ENCODE results near the gene CTXN1. TPM values are rescaled to one million over a fixed set of nuclear protein-coding genes. Genes with fewer than 3 reads are reported as not detected.
"Not testable (repeated sequence)": the region's sequence is repeated elsewhere in the genome, so short reads cannot be mapped to it uniquely, and the experiment has no call there.

CTXN1 gene
- total RNA-seq, 1 experiment from 2014 or later: 16.2 TPM

GRCh38 chr19:7921302-7921966, 4.5 kb downstream of the CTXN1 start:
- Histone ChIP-seq H3K4me3 (peak overlapping the region; percentile 58), H3K9me3 (no peaks in the 10 kb centered on the region), H3K36me3 (peaks cover 19% of the 10 kb centered on the region), H3K27me3 (peaks cover 12% of the 10 kb centered on the region)
- no peak for DNase-seq

DNA sequence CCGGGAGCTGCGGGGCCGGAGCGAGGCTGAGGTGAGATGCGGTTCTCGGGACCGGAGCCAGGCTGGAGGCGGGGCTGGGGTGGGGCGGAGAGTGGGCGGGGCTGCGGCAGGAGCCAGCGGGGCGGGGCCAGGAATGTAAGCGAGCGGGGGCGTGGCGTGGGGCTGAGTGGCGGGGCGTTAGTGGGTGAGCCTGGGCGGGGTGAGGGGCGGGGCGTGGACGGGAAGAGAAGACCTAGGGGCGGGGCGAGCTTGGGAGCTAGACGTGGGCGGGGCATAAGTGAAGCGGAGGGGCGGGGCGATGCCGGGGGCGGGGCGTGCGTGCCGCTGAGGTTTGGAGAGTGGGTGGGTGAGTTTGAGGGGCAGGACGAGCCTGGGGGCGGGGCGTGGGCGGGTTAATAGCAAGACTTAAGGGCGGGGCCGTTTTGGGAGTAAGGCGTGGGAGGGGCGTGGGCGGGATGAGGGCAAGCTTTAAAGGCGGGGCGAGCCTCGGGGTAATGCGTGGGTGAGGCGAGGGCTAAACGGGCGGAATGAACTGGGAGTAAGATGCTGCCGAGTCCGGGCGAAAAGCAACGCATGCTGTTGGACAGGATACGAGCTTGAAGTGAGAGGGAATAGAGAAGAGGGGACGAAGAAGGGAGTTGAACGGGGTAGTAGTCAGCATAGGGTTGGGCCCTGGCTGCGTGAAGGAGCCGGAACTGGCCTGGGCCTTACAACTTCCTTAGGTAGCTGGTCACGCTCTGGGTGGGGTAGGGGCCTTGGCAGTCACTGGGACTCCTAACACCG, 5.2 kb downstream of the CTXN1 start:
- peak; percentile 99 for DNase-seq
- Histone ChIP-seq H3K27me3 (peaks cover 19% of the 10 kb centered on the region), H3K9me3 (no peaks in the 10 kb centered on the region), H3K36me3 (peaks cover 18% of the 10 kb centered on the region), H3K4me3 (peak overlapping the region; percentile 86)

GRCh38 chr19:7919610-7920518, 6.1 kb downstream of the CTXN1 start, which contains the start of gene SNAPC2:
Gene SNAPC2 (plus strand): TSS chr19:7920338. CDS start chr19:7920367, 29 bp downstream.
- no peaks in the 10 kb centered on the region for H3K9me3 ChIP-seq
- DNase-seq: peak; percentile 99
- peaks cover 18% of the 10 kb centered on the region for H3K36me3 ChIP-seq
- H3K27me3 ChIP-seq: peaks cover 27% of the 10 kb centered on the region
- peak within 1 kb of the TSS; percentile 86 for H3K4me3 ChIP-seq

DNA sequence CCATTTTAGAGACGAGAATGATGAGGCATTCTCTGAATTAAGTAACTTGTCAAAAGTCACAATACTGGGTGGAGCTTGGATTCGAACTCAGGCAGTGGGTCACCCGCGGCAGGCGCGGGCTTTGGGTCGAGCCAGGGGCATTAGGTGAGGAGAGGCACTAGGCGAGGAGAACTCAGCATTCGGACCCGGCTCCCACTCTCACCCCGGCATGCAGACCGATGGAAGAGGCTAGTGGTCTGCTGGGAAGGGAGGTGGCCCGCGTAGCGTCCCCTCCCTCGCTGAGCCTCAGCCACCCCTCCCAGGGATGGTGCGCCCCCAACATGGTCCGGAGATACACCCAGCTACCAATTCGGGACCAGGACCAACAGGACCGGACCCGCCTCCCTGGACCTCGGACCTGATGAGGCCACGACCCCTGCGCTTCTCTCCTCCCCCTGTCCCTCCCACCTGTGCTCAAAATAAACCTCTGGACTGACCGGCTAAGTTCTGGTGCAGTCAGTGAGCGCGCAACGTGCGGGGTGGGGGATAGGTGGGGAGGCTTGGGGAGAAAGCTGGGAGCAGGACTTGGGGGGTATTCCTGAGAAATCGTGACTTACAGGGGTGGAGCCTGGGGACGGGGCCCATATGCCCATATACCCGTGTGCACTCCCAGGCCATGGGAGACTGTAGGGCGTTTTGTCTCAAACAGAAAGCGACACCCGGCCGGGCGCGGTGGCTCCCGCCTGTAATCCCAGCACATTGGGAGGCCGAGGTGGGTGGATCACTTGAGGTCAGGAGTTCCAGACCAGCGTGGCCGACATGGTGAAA, 7.1 kb downstream of the CTXN1 start:
- H3K4me3 ChIP-seq: no peak overlapping the region; the same call in 1 of the 2 replicates
- no peaks in the 10 kb centered on the region for H3K9me3 ChIP-seq
- peaks cover 18% of the 10 kb centered on the region for H3K36me3 ChIP-seq
- peaks cover 32% of the 10 kb centered on the region for H3K27me3 ChIP-seq
- no peak for DNase-seq

DNA sequence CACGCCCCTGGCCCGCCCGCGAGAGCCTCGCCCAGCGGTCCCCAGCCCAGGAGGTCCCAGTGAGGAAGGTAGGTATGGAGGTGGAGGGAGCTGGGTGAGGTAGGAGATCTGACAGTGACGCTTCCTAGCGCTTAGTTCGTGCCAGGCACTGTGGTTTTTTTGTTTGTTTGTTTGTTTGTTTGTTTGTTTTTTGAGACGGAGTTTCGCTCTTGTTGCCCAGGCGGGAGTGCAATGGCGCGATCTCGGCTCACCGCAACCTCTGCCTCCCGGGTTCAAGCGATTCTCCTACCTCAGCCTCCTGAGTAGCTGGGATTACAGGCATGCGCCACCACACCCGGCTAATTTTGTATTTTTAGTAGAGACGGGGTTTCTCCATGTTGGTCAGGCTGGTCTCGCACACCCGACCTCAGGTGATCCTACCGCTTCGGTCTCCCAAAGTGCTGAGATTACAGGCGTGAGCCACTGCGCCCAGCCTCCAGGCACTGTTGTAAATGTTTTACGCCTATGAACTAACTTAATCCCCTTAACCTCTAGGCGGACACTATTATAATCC, 7.8 kb downstream of the CTXN1 start:
- H3K9me3 ChIP-seq, H3K4me3 ChIP-seq, DNase-seq: not testable (repeated sequence)
- peaks cover 32% of the 10 kb centered on the region for H3K27me3 ChIP-seq
- H3K36me3 ChIP-seq: peaks cover 17% of the 10 kb centered on the region

DNA sequence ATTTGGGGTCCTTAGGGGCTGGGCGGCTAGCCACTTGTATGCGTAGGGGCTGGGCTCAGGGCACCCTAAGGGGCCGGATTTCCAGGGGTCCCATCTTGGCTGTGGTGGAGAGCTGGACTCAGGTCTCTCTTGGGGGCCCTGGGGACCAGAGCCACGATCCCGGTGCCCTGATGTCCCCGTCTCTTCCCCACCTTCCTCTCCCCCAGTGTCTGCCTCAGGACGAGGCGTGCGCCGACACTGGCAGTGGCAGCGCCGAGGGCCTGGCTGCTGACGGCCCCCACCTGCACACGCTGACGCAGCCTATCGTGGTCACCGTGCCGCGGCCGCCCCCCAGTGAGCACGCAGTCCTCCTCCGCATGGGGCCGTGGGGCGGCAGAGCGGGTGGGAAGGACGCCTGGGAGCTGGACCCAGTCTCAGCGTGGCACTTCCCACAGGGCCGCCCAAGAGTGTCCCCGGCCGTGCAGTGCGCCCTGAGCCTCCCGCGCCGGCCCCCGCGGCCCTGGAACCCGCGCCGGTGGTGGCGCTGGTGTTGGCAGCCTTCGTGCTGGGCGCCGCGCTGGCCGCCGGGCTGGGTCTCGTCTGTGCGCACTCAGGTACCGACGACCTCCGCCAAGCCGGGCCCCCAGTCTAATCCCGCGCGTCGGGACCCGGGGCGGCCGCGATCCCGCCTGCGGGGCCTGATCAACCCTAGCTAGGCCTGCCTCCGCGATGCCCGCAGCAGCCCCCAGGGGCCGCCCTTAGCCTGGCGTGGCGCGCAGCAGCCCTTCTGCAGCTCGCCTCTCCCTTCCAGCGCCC, 8.5 kb downstream of the CTXN1 start:
- no peak for DNase-seq
- Histone ChIP-seq H3K27me3 (peaks cover 32% of the 10 kb centered on the region), H3K9me3 (no peaks in the 10 kb centered on the region), H3K36me3 (peaks cover 14% of the 10 kb centered on the region), H3K4me3 (no peak overlapping the region)

- no peaks in the 10 kb centered on the region for H3K9me3 ChIP-seq
- no peak for DNase-seq
- peaks cover 12% of the 10 kb centered on the region for H3K36me3 ChIP-seq
- peaks cover 32% of the 10 kb centered on the region for H3K27me3 ChIP-seq
- no peak overlapping the region for H3K4me3 ChIP-seq
Observed at GRCh38 chr19:7916955-7917266, 9.0 kb downstream of the CTXN1 start.

DNA sequence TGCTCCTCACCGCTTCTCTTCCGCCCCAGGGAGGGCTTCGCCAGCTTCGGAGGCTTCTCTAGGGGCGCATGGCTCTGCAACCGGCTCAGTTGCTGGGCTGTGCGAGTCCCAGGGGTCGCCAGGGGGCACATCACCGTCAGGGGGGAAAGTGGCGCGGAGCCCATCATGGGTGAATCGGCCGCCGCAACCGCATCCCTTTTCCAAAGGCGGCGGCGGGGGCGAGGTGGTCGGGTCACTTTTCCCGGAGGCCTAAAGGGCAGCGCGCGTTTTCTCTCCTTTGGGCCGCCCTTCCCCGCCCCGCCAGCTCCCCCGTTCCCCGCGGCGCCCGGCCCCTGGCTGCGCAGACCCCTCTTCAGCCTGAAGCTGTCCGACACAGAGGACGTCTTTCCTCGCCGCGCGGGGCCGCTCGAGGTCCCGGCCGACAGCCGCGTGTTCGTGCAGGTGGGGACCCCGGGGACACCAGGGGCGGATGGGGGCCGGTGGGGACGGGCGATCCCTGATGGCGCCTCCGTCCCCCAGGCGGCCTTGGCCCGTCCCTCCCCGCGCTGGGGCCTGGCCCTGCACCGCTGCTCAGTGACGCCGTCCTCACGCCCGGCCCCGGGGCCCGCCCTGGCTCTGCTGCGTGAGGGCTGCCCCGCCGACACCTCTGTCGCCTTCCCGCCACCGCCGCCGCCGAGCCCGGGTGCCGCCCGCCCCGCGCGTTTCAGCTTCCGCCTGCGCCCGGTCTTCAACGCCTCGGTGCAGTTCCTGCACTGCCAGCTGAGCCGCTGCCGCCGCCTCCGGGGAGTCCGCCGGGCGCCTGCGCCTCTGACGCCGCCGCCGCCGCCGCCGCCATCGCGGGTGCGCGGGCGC, 9.6 kb downstream of the CTXN1 start:
- Histone ChIP-seq H3K9me3 (no peaks in the 10 kb centered on the region), H3K36me3 (peaks cover 13% of the 10 kb centered on the region), H3K27me3 (peaks cover 32% of the 10 kb centered on the region), H3K4me3 (peak overlapping the region; percentile 19; the same call in 1 of the 2 replicates)
- peak; percentile 47 for DNase-seq

GRCh38 chr19:7915250-7916102, 10.5 kb downstream of the CTXN1 start:
- H3K9me3 ChIP-seq: no peaks in the 10 kb centered on the region
- no peak overlapping the region for H3K4me3 ChIP-seq
- H3K27me3 ChIP-seq: peaks cover 32% of the 10 kb centered on the region
- H3K36me3 ChIP-seq: peaks cover 22% of the 10 kb centered on the region
- no peak for DNase-seq

- no peaks in the 10 kb centered on the region for H3K9me3 ChIP-seq
- no peak within 1 kb of the TSS for H3K4me3 ChIP-seq
- H3K36me3 ChIP-seq: peaks cover 29% of the 10 kb centered on the region
- peak; percentile 46 for DNase-seq
- peaks cover 32% of the 10 kb centered on the region for H3K27me3 ChIP-seq
Observed at GRCh38 chr19:7914598-7915045, 11.3 kb downstream of the CTXN1 start, which contains the start of gene TGFBR3L. Gene TGFBR3L (plus strand): TSS chr19:7914830.

DNA sequence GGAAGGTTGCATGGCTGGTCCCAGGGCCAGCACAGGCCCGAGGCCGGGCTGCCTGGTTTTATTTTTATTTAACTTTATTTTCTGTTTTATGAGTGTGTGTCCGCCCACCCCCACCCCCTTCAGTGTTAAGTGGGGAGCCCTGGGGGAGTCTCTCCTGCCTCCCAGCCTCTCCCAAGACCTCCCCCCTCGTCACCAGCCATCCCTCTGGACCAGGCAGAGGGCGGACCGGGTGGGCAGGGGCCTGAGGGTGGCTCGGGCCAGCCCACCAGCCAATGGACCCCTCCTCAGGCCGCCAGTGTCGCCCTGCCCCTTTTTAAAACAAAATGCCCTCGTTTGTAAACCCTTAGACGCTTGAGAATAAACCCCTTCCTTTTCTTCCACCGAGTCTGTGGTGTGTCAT, 11.8 kb downstream of the CTXN1 start:
- DNase-seq: no peak
- peaks cover 33% of the 10 kb centered on the region for H3K36me3 ChIP-seq

DNA sequence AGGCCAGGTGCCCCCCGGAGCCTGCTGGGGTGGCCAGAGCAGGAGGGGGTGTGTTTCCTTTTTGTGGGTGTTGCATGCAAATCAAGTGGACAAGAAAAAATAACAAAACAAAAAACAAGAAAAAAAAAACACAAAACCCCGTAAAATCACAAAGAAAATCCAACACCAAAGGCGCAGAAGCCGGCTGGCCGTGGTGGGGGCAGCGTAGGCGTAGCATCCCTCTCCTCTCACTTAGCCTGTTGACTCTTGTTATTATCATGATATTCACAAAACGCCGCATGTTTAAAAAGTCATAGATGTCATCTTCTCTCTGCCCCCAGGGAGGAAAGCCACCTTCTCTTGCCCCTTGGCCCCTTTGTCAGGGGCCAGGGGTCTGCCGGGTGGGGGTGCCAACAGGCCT, 12.3 kb downstream of the CTXN1 start:
- Histone ChIP-seq H3K27me3 (peaks cover 32% of the 10 kb centered on the region), H3K36me3 (peaks cover 36% of the 10 kb centered on the region), H3K9me3 (no peaks in the 10 kb centered on the region), H3K4me3 (no peak overlapping the region)
- no peak for DNase-seq

More for the DNA sequence above, 11.8 kb downstream of the CTXN1 start:
- peaks cover 32% of the 10 kb centered on the region for H3K27me3 ChIP-seq
- H3K9me3 ChIP-seq: no peaks in the 10 kb centered on the region
- no peak overlapping the region for H3K4me3 ChIP-seq

DNA sequence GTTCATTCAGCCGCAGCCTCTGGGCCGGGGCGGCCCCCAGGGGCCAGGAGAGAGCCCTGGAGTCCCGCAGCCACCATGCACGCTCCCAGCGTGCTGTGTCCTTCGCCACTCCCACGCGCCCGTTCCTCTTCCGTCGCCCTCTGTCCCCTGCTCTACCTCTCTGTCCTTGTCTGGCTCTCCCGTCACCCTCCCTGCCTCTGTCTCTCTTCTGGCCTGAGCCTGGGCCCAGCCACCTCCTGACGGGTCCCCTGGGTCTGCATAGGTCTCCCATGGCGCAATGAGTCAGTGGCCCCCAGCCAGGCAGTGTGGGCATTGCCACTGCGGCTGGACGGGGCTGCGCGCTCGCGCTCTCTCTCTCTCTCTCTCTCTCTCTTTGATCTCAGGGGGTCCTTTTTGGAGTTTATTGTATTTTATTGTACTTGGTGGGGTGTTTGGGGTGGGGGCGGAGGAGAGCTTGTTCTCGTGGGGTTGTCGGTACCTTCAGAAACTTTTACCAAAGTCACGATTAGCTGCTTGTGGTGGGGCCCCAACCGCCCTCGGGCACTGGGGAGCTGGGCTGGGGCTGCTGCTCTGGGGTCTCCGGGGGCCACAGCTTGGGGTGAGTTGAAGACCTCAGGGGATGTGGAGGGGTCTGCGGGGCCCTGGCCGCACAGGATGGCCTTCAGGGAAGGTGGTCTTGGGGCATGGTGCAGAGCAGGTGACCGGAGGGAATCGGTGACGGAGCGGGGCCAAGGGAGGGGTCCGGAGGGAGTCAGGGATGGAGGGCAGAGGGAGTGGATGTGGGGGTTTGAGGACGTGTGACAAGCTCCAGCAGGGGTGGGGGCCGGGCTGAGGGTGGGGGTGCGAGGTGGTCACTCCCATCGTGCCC, 13.0 kb downstream of the CTXN1 start:
- H3K9me3 ChIP-seq: no peaks in the 10 kb centered on the region
- H3K27me3 ChIP-seq: peaks cover 29% of the 10 kb centered on the region
- no peak overlapping the region for H3K4me3 ChIP-seq
- no peak for DNase-seq
- H3K36me3 ChIP-seq: peaks cover 41% of the 10 kb centered on the region
